ENCODE results near the gene SOAT1.
A peak's percentile ranks its signal among the peaks of the same experiment; 100 is the strongest.

SOAT1 gene

GRCh38 chr1:179366093-179366800 is 72.7 kb downstream of the SOAT1 start:
- TF ChIP-seq ZC3H10 (CRISPR knock-in tag; IDR thresholded peaks at IDR 0.05), result no peak
- TF ChIP-seq ZNF565 (CRISPR knock-in tag; conservative IDR thresholded peaks at IDR 0.05; ENCODE audit: low read depth), result no peak
- TF ChIP-seq ESRRG (CRISPR knock-in tag; IDR thresholded peaks at IDR 0.05), result no peak
- no peak for TF ChIP-seq SNAI2 (CRISPR knock-in tag; IDR thresholded peaks at IDR 0.05)
- TF ChIP-seq CSDC2 (CRISPR knock-in tag; IDR thresholded peaks at IDR 0.05), result no peak
- TF ChIP-seq ZFP30 (CRISPR knock-in tag; IDR thresholded peaks at IDR 0.05), result no peak
- no peak for TF ChIP-seq ZNF70 (CRISPR knock-in tag; IDR thresholded peaks at IDR 0.05)
- TF ChIP-seq TOX (CRISPR knock-in tag; IDR thresholded peaks at IDR 0.05; ENCODE audit: borderline replicate concordance), result no peak
- no peak for TF ChIP-seq PPARA (CRISPR knock-in tag; IDR thresholded peaks at IDR 0.05; ENCODE audit: borderline replicate concordance)
- TF ChIP-seq CREB5 (CRISPR knock-in tag; IDR thresholded peaks at IDR 0.05; ENCODE audit: low read depth), result no peak
- ATAC-seq, result peak; percentile 58

GRCh38 chr1:179369751-179370341 is 76.2 kb downstream of the SOAT1 start:
- peak; percentile 68 for ATAC-seq
- TF ChIP-seq GLIS3 (CRISPR knock-in tag; IDR thresholded peaks at IDR 0.05), result no peak
- TF ChIP-seq CREB5 (CRISPR knock-in tag; IDR thresholded peaks at IDR 0.05; ENCODE audit: low read depth), result no peak
- no peak for TF ChIP-seq TOX (CRISPR knock-in tag; IDR thresholded peaks at IDR 0.05; ENCODE audit: borderline replicate concordance)
- no peak for TF ChIP-seq ZFP30 (CRISPR knock-in tag; IDR thresholded peaks at IDR 0.05)
- TF ChIP-seq ZFP3 (CRISPR knock-in tag; IDR thresholded peaks at IDR 0.05), result no peak
- TF ChIP-seq CSRNP3 (CRISPR knock-in tag; IDR thresholded peaks at IDR 0.05), result no peak
- TF ChIP-seq PPARA (CRISPR knock-in tag; IDR thresholded peaks at IDR 0.05; ENCODE audit: borderline replicate concordance), result no peak
- no peak for TF ChIP-seq ZNF8 (CRISPR knock-in tag; IDR thresholded peaks at IDR 0.05)
- no peak for TF ChIP-seq ZNF565 (CRISPR knock-in tag; conservative IDR thresholded peaks at IDR 0.05; ENCODE audit: low read depth)
- no peak for TF ChIP-seq TSHZ2 (CRISPR knock-in tag; IDR thresholded peaks at IDR 0.05)
- TF ChIP-seq ESRRG (CRISPR knock-in tag; IDR thresholded peaks at IDR 0.05), result no peak
- no peak for TF ChIP-seq BACH2 (CRISPR knock-in tag; IDR thresholded peaks at IDR 0.05; ENCODE audit: borderline replicate concordance)
- no peak for TF ChIP-seq CSDC2 (CRISPR knock-in tag; IDR thresholded peaks at IDR 0.05)

GRCh38 chr1:179372160-179372559 is 78.6 kb downstream of the SOAT1 start:
- TF ChIP-seq PATZ1 (CRISPR knock-in tag; IDR thresholded peaks at IDR 0.05; ENCODE audit: borderline replicate concordance) (no peak), ZNF70 (CRISPR knock-in tag; IDR thresholded peaks at IDR 0.05) (no peak)
- ATAC-seq, result no peak

GRCh38 chr1:179376223-179376622 is 82.6 kb downstream of the SOAT1 start:
- TF ChIP-seq OSR1 (CRISPR knock-in tag; IDR thresholded peaks at IDR 0.05) (no peak), ZNF8 (CRISPR knock-in tag; IDR thresholded peaks at IDR 0.05) (no peak), ZFP3 (CRISPR knock-in tag; IDR thresholded peaks at IDR 0.05) (no peak)
- no peak for ATAC-seq
